H1 (cell line): Measurements from ENCODE around the gene FAM210A. TPM values are rescaled to one million over a fixed set of nuclear protein-coding genes. Genes with fewer than 3 reads are reported as not detected.

Experiments used
- CTCF ChIA-PET: fragments of 300-600 bp; sonication (Branson Sonifier 250); formaldehyde crosslinking; loops from one replicate; lab custom pipeline; 2021; ENCODE audit not compliant: partially characterized antibody; lab: Charles Lee
- POLR2A ChIA-PET: fragments of 300-600 bp; sonication (Branson Sonifier 250); formaldehyde crosslinking; loops from one replicate; lab custom pipeline; 2021; ENCODE audit warnings: inconsistent platforms; ENCODE audit not compliant: partially characterized antibody; lab: Charles Lee
- DNase-seq, 2 experiments: peaks; one replicate each; pipeline versions ENCODE4 v3.0.0 to v3.0.0-alpha.2; 2010 to 2022; ENCODE audit warnings: low spot score in 2 of 2, low read depth in 1 of 2, mixed read lengths in 1 of 2
- FAIRE-seq: peaks from 2 replicates; lab custom pipeline; 2011; peaks lifted over from hg19 to GRCh38; lab: Jason Lieb, UNC
- H2AFZ ChIP-seq: 2 replicates; pipeline ENCODE4 v1.8.1; 2012; ENCODE audit warnings: low read length, inconsistent platforms
- H2AK5ac ChIP-seq: 2 replicates; pipeline ENCODE4 v1.6.1; 2013; ENCODE audit warnings: low read depth, low read length
- H2BK120ac ChIP-seq: replicated peaks from 2 replicates; pipeline ENCODE3; 2013; ENCODE audit warnings: low read depth, low read length, inconsistent platforms
- H2BK12ac ChIP-seq: 2 replicates; pipeline ENCODE4 v1.6.1; 2013; ENCODE audit warnings: low read depth, low read length
- H2BK15ac ChIP-seq: 2 replicates; pipeline ENCODE4 v1.6.1; 2013; ENCODE audit warnings: low read length
- H2BK20ac ChIP-seq: 2 replicates; pipeline ENCODE4 v1.6.1; 2013; ENCODE audit warnings: low read length
- H2BK5ac ChIP-seq: 2 replicates; pipeline ENCODE4 v1.6.1; 2013; ENCODE audit warnings: low read depth, low read length
- H3K14ac ChIP-seq: 2 replicates; pipeline ENCODE4 v1.6.1; 2013; ENCODE audit warnings: inconsistent platforms; ENCODE audit not compliant: insufficient read length
- H3K18ac ChIP-seq: 2 replicates; pipeline ENCODE4 v1.6.1; 2013; ENCODE audit warnings: low read length; ENCODE audit errors: extremely low read depth
- H3K23ac ChIP-seq: 2 replicates; pipeline ENCODE4 v1.6.1; 2013; ENCODE audit warnings: inconsistent platforms; ENCODE audit not compliant: insufficient read length
- H3K23me2 ChIP-seq: 2 replicates; pipeline ENCODE4 v1.6.1; 2013; ENCODE audit warnings: low read depth, low read length
- H3K27ac ChIP-seq: 2 replicates; pipeline ENCODE4 v1.6.1; 2011; ENCODE audit warnings: low read depth, low read length, inconsistent platforms
- H3K27me3 ChIP-seq, 4 experiments: replicated peaks in 1 of 4; 1 replicate in 1 of 4; 2 replicates in 3 of 4; pipeline versions ENCODE4 v1.6.1 to v1.8.1; 2011 to 2013; ENCODE audit warnings: low read length in 3 of 4, mild to moderate bottlenecking in 3 of 4, inconsistent platforms in 2 of 4, mixed read lengths in 2 of 4, moderate library complexity in 1 of 4; ENCODE audit not compliant: control insufficient read depth in 3 of 4, insufficient read depth in 3 of 4; ENCODE audit errors: extremely low read depth in 1 of 4
- H3K36me3 ChIP-seq, 4 experiments: 2 replicates each; pipeline versions ENCODE4 v1.6.1 to v1.8.1; 2011 to 2013; ENCODE audit warnings: mild to moderate bottlenecking in 4 of 4, low read length in 3 of 4, moderate library complexity in 2 of 4, control low read depth in 1 of 4, inconsistent platforms in 1 of 4; ENCODE audit not compliant: insufficient read depth in 4 of 4, control insufficient read depth in 2 of 4
- H3K4ac ChIP-seq: replicated peaks from 2 replicates; pipeline ENCODE3; 2013; ENCODE audit warnings: low read length, low read depth, mixed read lengths, inconsistent platforms; ENCODE audit not compliant: insufficient read length
- H3K4me1 ChIP-seq, 4 experiments: replicated peaks in 1 of 4; 1 replicate in 1 of 4; 2 replicates in 3 of 4; pipeline versions ENCODE4 v1.6.1 to v1.8.1; 2011 to 2013; ENCODE audit warnings: low read length in 3 of 4, inconsistent platforms in 2 of 4, mixed read lengths in 1 of 4; ENCODE audit not compliant: insufficient read depth in 4 of 4, control insufficient read depth in 3 of 4
- H3K4me2 ChIP-seq, 2 experiments: 2 replicates each; pipeline versions ENCODE4 v1.6.1 to v1.8.1; 2011 to 2013; ENCODE audit warnings: low read depth in 2 of 2, low read length in 2 of 2, control low read depth in 1 of 2, inconsistent platforms in 1 of 2, mild to moderate bottlenecking in 1 of 2; ENCODE audit not compliant: insufficient read depth in 1 of 2
- H3K4me3 ChIP-seq, 4 experiments: fragments of 200-600, 300-600 bp in 1 of 4; sonication (generic), shearing (Covaris generic), sonication (Bioruptor Twin) in 1 of 4; 2 replicates each; pipeline versions ENCODE4 v1.5.1 to v1.8.1; 2011 to 2016; ENCODE audit warnings: low read length in 4 of 4, low read depth in 3 of 4, control low read depth in 2 of 4, inconsistent platforms in 2 of 4, mild to moderate bottlenecking in 2 of 4, mixed read lengths in 1 of 4, moderate library complexity in 1 of 4; ENCODE audit not compliant: insufficient read depth in 2 of 4; ENCODE audit errors: extremely low read depth in 1 of 4
- H3K56ac ChIP-seq: replicated peaks from 2 replicates; pipeline ENCODE3; 2013; ENCODE audit warnings: low read depth, mild to moderate bottlenecking, mixed read lengths, low read length, inconsistent platforms; ENCODE audit not compliant: insufficient read length
- H3K79me1 ChIP-seq: 2 replicates; pipeline ENCODE4 v1.6.1; 2013; ENCODE audit warnings: low read depth, low read length, control low read depth
- H3K79me2 ChIP-seq, 2 experiments: 2 replicates each; pipeline versions ENCODE4 v1.6.1 to v1.8.1; 2012 to 2013; ENCODE audit warnings: low read length in 2 of 2, mild to moderate bottlenecking in 2 of 2, inconsistent platforms in 1 of 2; ENCODE audit not compliant: insufficient read depth in 2 of 2, control insufficient read depth in 1 of 2
- H3K9ac ChIP-seq, 4 experiments: replicated peaks in 1 of 4; 1 replicate in 1 of 4; 2 replicates in 3 of 4; pipeline versions ENCODE4 v1.6.1 to v1.8.1; 2011 to 2013; ENCODE audit warnings: low read depth in 3 of 4, low read length in 3 of 4, control low read depth in 2 of 4, mild to moderate bottlenecking in 2 of 4, moderate library complexity in 2 of 4, inconsistent platforms in 1 of 4; ENCODE audit errors: extremely low read depth in 1 of 4
- H3K9me3 ChIP-seq, 2 experiments: 2 replicates each; pipeline versions ENCODE4 v1.6.1 to v1.8.1; 2012 to 2013; ENCODE audit warnings: mild to moderate bottlenecking in 2 of 2, moderate library complexity in 2 of 2, control low read depth in 1 of 2, inconsistent platforms in 1 of 2, low read depth in 1 of 2, low read length in 1 of 2, mixed read lengths in 1 of 2; ENCODE audit not compliant: insufficient read depth in 2 of 2
- H4K20me1 ChIP-seq, 2 experiments: replicated peaks in 1 of 2; 2 replicates each; pipeline versions ENCODE3 to v1.8.1; 2011 to 2013; ENCODE audit warnings: inconsistent platforms in 2 of 2, low read length in 2 of 2, mild to moderate bottlenecking in 1 of 2; ENCODE audit not compliant: insufficient read depth in 2 of 2, control insufficient read depth in 1 of 2
- H4K5ac ChIP-seq: 2 replicates; pipeline ENCODE4 v1.6.1; 2013; ENCODE audit warnings: low read length, low read depth, mixed read lengths, inconsistent platforms; ENCODE audit not compliant: insufficient read length
- H4K8ac ChIP-seq: 2 replicates; pipeline ENCODE4 v1.8.0; 2013; ENCODE audit warnings: mild to moderate bottlenecking, moderate library complexity, low read length, inconsistent platforms; ENCODE audit not compliant: insufficient read depth; ENCODE audit errors: extremely low read depth
- H4K91ac ChIP-seq: replicated peaks from 2 replicates; pipeline ENCODE3; 2013; ENCODE audit warnings: low read length, mixed read lengths, inconsistent platforms; ENCODE audit not compliant: insufficient read length
- CHD2 ChIP-seq: IDR thresholded peaks from 2 replicates; pipeline ENCODE4 v1.6.1; 2012; ENCODE audit warnings: low read length, improper control_type of control experiment
- EP300 ChIP-seq, 2 experiments: IDR thresholded peaks; 1 replicate in 1 of 2; 2 replicates in 1 of 2; pipeline ENCODE4 v1.6.1; 2011 to 2012; ENCODE audit warnings: low read depth in 2 of 2, low read length in 2 of 2, mild to moderate bottlenecking in 2 of 2, borderline replicate concordance in 1 of 2, inconsistent platforms in 1 of 2, moderate library complexity in 1 of 2
- HDAC2 ChIP-seq, 2 experiments: fragments of 300-600 bp in 1 of 2; sonication (generic) in 1 of 2; IDR thresholded peaks; 2 replicates each; pipeline ENCODE4 v1.6.1; 2011 to 2012; ENCODE audit warnings: low read depth in 2 of 2, low read length in 2 of 2, mild to moderate bottlenecking in 2 of 2, moderate library complexity in 2 of 2, borderline replicate concordance in 1 of 2, inconsistent platforms in 1 of 2
- NANOG ChIP-seq: IDR thresholded peaks from 2 replicates; pipeline ENCODE4 v1.6.1; 2011; ENCODE audit warnings: low read length, low read depth, mild to moderate bottlenecking, inconsistent platforms; ENCODE audit not compliant: insufficient read depth, poor library complexity, severe bottlenecking
- PHF8 ChIP-seq: fragments of 200-600 bp; sonication (generic); conservative IDR thresholded peaks from 2 replicates; pipeline ENCODE4 v1.7.1; 2012; ENCODE audit warnings: low read depth, mild to moderate bottlenecking, inconsistent platforms, low read length, moderate library complexity
- POLR2AphosphoS5 ChIP-seq: IDR thresholded peaks from 2 replicates; pipeline ENCODE4 v1.6.1; 2011; ENCODE audit warnings: low read depth, low read length
- POU5F1 ChIP-seq: IDR thresholded peaks from 2 replicates; pipeline ENCODE4 v1.6.1; 2011; ENCODE audit warnings: low read depth, mild to moderate bottlenecking, low read length, moderate library complexity
- RBBP5 ChIP-seq: IDR thresholded peaks from 2 replicates; pipeline ENCODE4 v1.7.1; 2012; ENCODE audit warnings: low read depth, mild to moderate bottlenecking, inconsistent platforms, low read length, moderate library complexity, borderline replicate concordance
- RXRA ChIP-seq: IDR thresholded peaks from 2 replicates; pipeline ENCODE4 v1.6.1; 2011; ENCODE audit warnings: low read depth, mild to moderate bottlenecking, low read length, moderate library complexity; ENCODE audit not compliant: insufficient read depth
- SAP30 ChIP-seq: fragments of 300-600 bp; sonication (generic); IDR thresholded peaks from 2 replicates; pipeline ENCODE4 v1.7.1; 2012; ENCODE audit warnings: low read length, moderate library complexity, mild to moderate bottlenecking, inconsistent platforms; ENCODE audit not compliant: insufficient read depth, insufficient replicate concordance
- WGBS, 2 experiments: shearing (Covaris generic) in 1 of 2; methylation state at CpG; one replicate each; pipeline versions ENCODE4 v1.1.6 to v1.1.7; 2013 to 2015; ENCODE audit warnings: low lambda C conversion rate in 2 of 2, mixed read lengths in 2 of 2, inconsistent platforms in 1 of 2, low coverage in 1 of 2, missing lambda C conversion rate in 1 of 2; ENCODE audit not compliant: insufficient replicate concordance in 2 of 2, insufficient coverage in 1 of 2, insufficient read length in 1 of 2; ENCODE audit errors: extremely low coverage in 1 of 2, missing lambda C conversion rate in 1 of 2; 5-methylcytosine and 5-hydroxymethylcytosine counted together
- polyA plus RNA-seq, 7 experiments: library from polyadenylated mRNA; depleted of rRNA in 3 of 7; stranded (reverse) in 5 of 7; unstranded in 2 of 7; fragments of >200 nt in 5 of 7; fragments of 200-250 nt in 2 of 7; gene quantifications; 1 replicate in 5 of 7; 2 replicates in 1 of 7; 4 replicates in 1 of 7; pipeline versions ENCODE4 v1.2.1 to v1.2.3, GENCODE V29; 2011 to 2013; ENCODE audit warnings: missing spikeins in 2 of 7, mixed read lengths in 2 of 7
- total RNA-seq: library from RNA; stranded (reverse); fragmentation: NEBNext Ultra II Directional; extraction: Animal tissue kit (Norgen Biotek cat#: 25700); gene quantifications from 2 replicates; pipeline ENCODE4 v1.2.1, GENCODE V29; 2021
- TF ChIP-seq, protein P1 (sequence below): IDR thresholded peaks from 2 replicates; pipeline ENCODE4 v1.6.1; 2012; ENCODE audit warnings: low read length, inconsistent platforms

Gene FAM210A
- total and polyA plus RNA-seq, 2 of the 8 experiments (the other 6 are each of a cell fraction or from before 2014, with no cell fraction given): 8.2 to 25.4 TPM

DNA sequence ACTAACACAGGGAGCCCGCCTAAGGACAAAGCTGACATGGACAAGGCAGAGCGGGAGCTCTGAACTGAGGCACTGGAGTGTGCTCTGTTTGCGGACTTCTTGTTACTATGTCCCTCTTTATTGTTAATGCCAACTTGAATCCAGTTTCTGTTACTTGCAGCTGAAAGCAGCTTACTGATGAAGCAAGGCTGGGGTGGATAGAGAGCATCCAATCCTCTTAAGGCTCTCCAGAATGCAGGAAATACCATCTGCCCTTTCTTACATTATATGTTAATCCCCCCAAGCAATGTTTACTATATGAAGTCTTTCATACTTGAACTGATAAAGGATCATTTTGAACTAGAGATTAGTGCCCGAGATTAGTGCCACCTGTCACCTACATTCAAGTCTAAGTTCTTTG lies 9.4 kb downstream of the FAM210A start:
- Histone ChIP-seq H3K23me2 (no peaks in the 10 kb centered on the region; the same call in 1 of the 2 replicates), H2BK120ac (no peak overlapping the region), H3K56ac (no peak overlapping the region), H3K4me1 (peaks cover 0 to 5% (median 3%) of the 10 kb centered on the region in 4 experiments; a peak in 3 of 7 replicates), H2AFZ (no peak overlapping the region), H2BK5ac (no peak overlapping the region), H2AK5ac (no peak overlapping the region), H3K27me3 (no peaks in the 10 kb centered on the region), H3K4me2 (no peak overlapping the region), H3K4me3 (no peak overlapping the region), H3K9ac (no peak overlapping the region), H2BK20ac (no peak overlapping the region), H3K79me2 (peaks cover 7 to 98% of the 10 kb centered on the region in 2 experiments; a peak in 3 of 4 replicates), H3K79me1 (peaks cover 8% of the 10 kb centered on the region; the same call in 1 of the 2 replicates), H2BK15ac (no peak overlapping the region), H4K91ac (no peak overlapping the region), H3K23ac (no peak overlapping the region), H4K5ac (no peak overlapping the region), H3K4ac (no peak overlapping the region), H3K9me3 (peaks cover 0 to 7% of the 10 kb centered on the region in 2 experiments; a peak in 1 of 4 replicates), H4K8ac (no peak overlapping the region), H2BK12ac (no peak overlapping the region), H3K18ac (no peak overlapping the region), H3K14ac (no peak overlapping the region), H3K36me3 (0 out of 8 replicates have a peak, but pooled peaks cover 0 to 3% (median 0%) of the 10 kb centered on the region in 4 experiments), H4K20me1 (peaks cover 0 to 7% of the 10 kb centered on the region in 2 experiments), H3K27ac (no peak overlapping the region)
- CTCF ChIA-PET: no interaction called here
- POLR2A ChIA-PET: interaction anchor here (1.8 kb wide), 1 partner anchor 9 kb away, joined by 7 read pairs; the partner anchor contains the start of gene FAM210A
- no peak for FAIRE-seq
- 97% methylated on average over 4 of the region's 4 CpGs; no CpG with 5 or more reads in 1 of the 2 experiments for WGBS, 2 experiments
- no peak for DNase-seq
- TF ChIP-seq CHD2 (no peak), RBBP5 (no peak), PHF8 (no peak), NANOG (no peak), HDAC2 (IDR thresholded peaks at IDR 0.05; ENCODE audit: borderline replicate concordance in 1 of 2, low read depth in 2 of 2, low read length in 2 of 2) (no peak), POLR2AphosphoS5 (no peak), POU5F1 (no peak), EP300 (IDR thresholded peaks at IDR 0.05; ENCODE audit: borderline replicate concordance in 1 of 2, low read depth in 2 of 2, low read length in 2 of 2) (no peak), SAP30 (no peak), RXRA (no peak)
- TF ChIP-seq, protein P1, sequence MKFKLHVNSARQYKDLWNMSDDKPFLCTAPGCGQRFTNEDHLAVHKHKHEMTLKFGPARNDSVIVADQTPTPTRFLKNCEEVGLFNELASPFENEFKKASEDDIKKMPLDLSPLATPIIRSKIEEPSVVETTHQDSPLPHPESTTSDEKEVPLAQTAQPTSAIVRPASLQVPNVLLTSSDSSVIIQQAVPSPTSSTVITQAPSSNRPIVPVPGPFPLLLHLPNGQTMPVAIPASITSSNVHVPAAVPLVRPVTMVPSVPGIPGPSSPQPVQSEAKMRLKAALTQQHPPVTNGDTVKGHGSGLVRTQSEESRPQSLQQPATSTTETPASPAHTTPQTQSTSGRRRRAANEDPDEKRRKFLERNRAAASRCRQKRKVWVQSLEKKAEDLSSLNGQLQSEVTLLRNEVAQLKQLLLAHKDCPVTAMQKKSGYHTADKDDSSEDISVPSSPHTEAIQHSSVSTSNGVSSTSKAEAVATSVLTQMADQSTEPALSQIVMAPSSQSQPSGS: no peak
